Muscle layer of colon (tissue), 2 donors: ENCODE measurements around the gene DYDC1.
"Not testable (repeated sequence)": the region's sequence is repeated elsewhere in the genome, so short reads cannot be mapped to it uniquely, and the experiment has no call there.

Source experiments
- H3K27ac ChIP-seq: one replicate; pipeline ENCODE4 v1.7.0; 2013; ENCODE audit warnings: low read depth, mild to moderate bottlenecking, low read length, moderate library complexity
- H3K27me3 ChIP-seq, 2 donors: one replicate each; pipeline ENCODE4 v1.7.0; 2013; ENCODE audit warnings: low read length in 2 of 2, mild to moderate bottlenecking in 2 of 2; ENCODE audit not compliant: insufficient read depth in 2 of 2, control insufficient read depth in 1 of 2
- H3K36me3 ChIP-seq: one replicate; pipeline ENCODE4 v1.7.0; 2013; ENCODE audit warnings: mild to moderate bottlenecking, low read length; ENCODE audit not compliant: insufficient read depth
- H3K4me1 ChIP-seq: one replicate; pipeline ENCODE4 v1.7.0; 2013; ENCODE audit warnings: mild to moderate bottlenecking, low read length; ENCODE audit not compliant: insufficient read depth
- H3K4me3 ChIP-seq, 2 donors: one replicate each; pipeline ENCODE4 v1.7.0; 2013; ENCODE audit warnings: low read length in 2 of 2, low read depth in 1 of 2, mild to moderate bottlenecking in 1 of 2, moderate library complexity in 1 of 2
- H3K9ac ChIP-seq: one replicate; pipeline ENCODE4 v1.7.0; 2013; ENCODE audit warnings: low read length
- H3K9me3 ChIP-seq: one replicate; pipeline ENCODE4 v1.7.0; 2013; ENCODE audit warnings: mild to moderate bottlenecking, low read length
- donor health status: abdominal sarcoma.
- donor health status: Adenocarcinoma of cecum.

Gene DYDC1

GRCh38 chr10:80313523-80313922 lies 43.0 kb downstream of the DYDC1 start:
- Histone ChIP-seq H3K27me3 (no peaks in the 10 kb centered on the region), H3K4me3 (no peak overlapping the region), H3K4me1 (no peaks in the 10 kb centered on the region), H3K9ac (no peak overlapping the region), H3K27ac (no peak overlapping the region), H3K36me3 (no peaks in the 10 kb centered on the region), H3K9me3 (no peaks in the 10 kb centered on the region)

GRCh38 chr10:80305989-80306388 lies 50.6 kb downstream of the DYDC1 start:
- H3K4me3 ChIP-seq, H3K27ac ChIP-seq, H3K27me3 ChIP-seq, H3K9ac ChIP-seq, H3K36me3 ChIP-seq, H3K9me3 ChIP-seq, H3K4me1 ChIP-seq: not testable (repeated sequence)

- no peak overlapping the region for H3K9ac ChIP-seq
- H3K36me3 ChIP-seq, result no peaks in the 10 kb centered on the region
- H3K27me3 ChIP-seq, result no peaks in the 10 kb centered on the region
- H3K4me1 ChIP-seq, result no peaks in the 10 kb centered on the region
- no peak overlapping the region for H3K27ac ChIP-seq
- H3K9me3 ChIP-seq, result no peaks in the 10 kb centered on the region
- H3K4me3 ChIP-seq, result no peak overlapping the region
These were observed 59.6 kb downstream of the DYDC1 start for GRCh38 chr10:80296942-80297341.

- no peaks in the 10 kb centered on the region for H3K9me3 ChIP-seq
- no peak overlapping the region for H3K4me3 ChIP-seq
- H3K9ac ChIP-seq, result no peak overlapping the region
- no peaks in the 10 kb centered on the region for H3K4me1 ChIP-seq
- no peaks in the 10 kb centered on the region for H3K27me3 ChIP-seq
- no peak overlapping the region for H3K27ac ChIP-seq
- H3K36me3 ChIP-seq, result no peaks in the 10 kb centered on the region
These were observed 63.8 kb downstream of the DYDC1 start for GRCh38 chr10:80292607-80293239.

GRCh38 chr10:80290474-80291220 lies 65.9 kb downstream of the DYDC1 start:
- H3K36me3 ChIP-seq, result no peaks in the 10 kb centered on the region
- no peak overlapping the region for H3K27ac ChIP-seq
- H3K4me3 ChIP-seq, result no peak overlapping the region
- no peaks in the 10 kb centered on the region for H3K4me1 ChIP-seq
- H3K9ac ChIP-seq, result no peak overlapping the region
- no peaks in the 10 kb centered on the region for H3K27me3 ChIP-seq
- no peaks in the 10 kb centered on the region for H3K9me3 ChIP-seq

- no peaks in the 10 kb centered on the region for H3K27me3 ChIP-seq
- no peaks in the 10 kb centered on the region for H3K36me3 ChIP-seq
- H3K4me1 ChIP-seq, result no peaks in the 10 kb centered on the region
- H3K4me3 ChIP-seq, result no peak within 1 kb of the TSS
- H3K9ac ChIP-seq, result no peak within 1 kb of the TSS
- no peaks in the 10 kb centered on the region for H3K9me3 ChIP-seq
- no peak within 1 kb of the TSS for H3K27ac ChIP-seq
These were observed 66.9 kb downstream of the DYDC1 start, which contains the start of gene MAT1A for GRCh38 chr10:80289451-80290287. Gene MAT1A, minus strand, starts transcription at chr10:80289658. Its CDS starts 235 bp downstream, at chr10:80289423.

- Histone ChIP-seq H3K4me3 (no peak overlapping the region), H3K27me3 (no peaks in the 10 kb centered on the region), H3K9ac (no peak overlapping the region)
These were observed 67.7 kb downstream of the DYDC1 start for GRCh38 chr10:80288849-80289248.

More at GRCh38 chr10:80288849-80289248, 67.7 kb downstream of the DYDC1 start:
- H3K36me3 ChIP-seq, result no peaks in the 10 kb centered on the region
- H3K4me1 ChIP-seq, result no peaks in the 10 kb centered on the region
- no peak overlapping the region for H3K27ac ChIP-seq
- no peaks in the 10 kb centered on the region for H3K9me3 ChIP-seq
